DMS53 (cell line): ENCODE results near the gene NLRP7.

Experiments
- DNase-seq: peaks from one replicate; lab custom pipeline; 2025; lab: John Stamatoyannopoulos, UW

Gene NLRP7

DNA sequence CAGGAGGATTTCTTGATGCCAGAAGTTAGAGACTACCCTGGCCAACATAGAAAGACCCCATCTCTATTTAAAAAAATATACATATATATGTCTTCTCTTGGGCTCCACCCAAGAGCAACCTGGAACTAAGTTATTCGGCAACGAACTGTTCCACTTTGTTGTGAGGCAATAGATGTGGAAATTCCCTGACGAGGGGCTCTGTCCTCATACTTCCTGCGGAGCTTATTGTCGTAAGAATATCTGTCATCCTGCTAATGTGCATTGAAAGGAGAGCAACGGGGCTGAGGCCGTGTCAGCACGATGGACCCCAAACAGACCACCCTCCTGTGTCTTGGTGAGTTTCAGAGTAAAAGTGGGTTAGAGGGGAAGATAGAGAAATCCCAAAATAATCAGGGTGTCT is 73.3 kb downstream of the NLRP7 start, which contains the start of gene FCAR:
Gene FCAR (plus strand): TSS at position 246 of the 400 bp plus-strand sequence. CDS start 55 bp downstream, at position 301.
- DNase-seq = no peak
